GM12878 (cell line): ENCODE results near the gene ACER3. TPM values are rescaled to one million over a fixed set of nuclear protein-coding genes. Genes with fewer than 3 reads are reported as not detected.

ENCODE experiments used
- ATAC-seq: fragments of 200-7000 bp; cut with Tn5 transposase; 3 replicates; pipeline ENCODE4 v1.9.1; 2020; ENCODE audit warnings: mild to moderate bottlenecking, moderate library complexity
- BruUV-seq: library from RNA; stranded (reverse); fragments of 400-500 nt; replicated peaks from 2 replicates; lab custom pipeline; 2021; lab: Mats Ljungman, UMichigan
- CTCF ChIA-PET: fragments of 300-600 bp; sonication (Branson Sonifier 250); formaldehyde crosslinking; extraction: SDS; loops from one replicate; lab custom pipeline; 2021; ENCODE audit warnings: inconsistent platforms; lab: Yijun Ruan, JAX
- POLR2A ChIA-PET: fragments of 350-600 bp; formaldehyde crosslinking; extraction: SDS; loops from one replicate; lab custom pipeline; 2021; ENCODE audit warnings: inconsistent platforms; lab: Charles Lee
- RAD21 ChIA-PET: fragments of 300-600 bp; sonication (Branson Sonifier 250); formaldehyde crosslinking; loops from one replicate; lab custom pipeline; 2023; ENCODE audit warnings: antibody characterized with exemption; ENCODE audit not compliant: unreplicated experiment; lab: Charles Lee
- SMC1A ChIA-PET: fragments of 300-600 bp; sonication (Branson Sonifier 250); formaldehyde crosslinking; loops from one replicate; lab custom pipeline; 2023; ENCODE audit not compliant: unreplicated experiment, uncharacterized antibody; lab: Charles Lee
- DNase-seq: peaks from one replicate; pipeline ENCODE4 v3.0.0-alpha.2; 2011; ENCODE audit warnings: low read depth, low spot score
- FAIRE-seq: peaks from 3 replicates; lab custom pipeline; 2011; peaks lifted over from hg19 to GRCh38; lab: Jason Lieb, UNC
- H2AFZ ChIP-seq: 2 replicates; pipeline ENCODE4 v1.6.0; 2011; ENCODE audit warnings: low read depth, low read length, control low read depth; ENCODE audit not compliant: control insufficient read depth
- H3K27ac ChIP-seq: 2 replicates; pipeline ENCODE4 v1.5.1; 2011; ENCODE audit warnings: control low read depth; ENCODE audit not compliant: control insufficient read depth, insufficient read depth
- H3K27me3 ChIP-seq, 2 experiments: replicated peaks in 1 of 2; 2 replicates each; pipeline versions ENCODE4 v1.6.0 to v1.6.1; 2011; ENCODE audit warnings: low read length in 1 of 2; ENCODE audit not compliant: control insufficient read depth in 2 of 2, insufficient read depth in 2 of 2
- H3K36me3 ChIP-seq, 2 experiments: 2 replicates each; pipeline ENCODE4 v1.5.1; 2011; ENCODE audit warnings: low read length in 1 of 2; ENCODE audit not compliant: control insufficient read depth in 2 of 2, insufficient read depth in 2 of 2
- H3K4me1 ChIP-seq: 2 replicates; pipeline ENCODE4 v1.6.1; 2011; ENCODE audit warnings: mild to moderate bottlenecking, low read length, moderate library complexity, mixed read lengths; ENCODE audit not compliant: control insufficient read depth, insufficient read depth
- H3K4me2 ChIP-seq: 2 replicates; pipeline ENCODE4 v1.6.0; 2011; ENCODE audit warnings: control low read depth; ENCODE audit not compliant: control insufficient read depth, insufficient read depth
- H3K4me3 ChIP-seq: fragments of 200-600 bp; sonication (generic); 2 replicates; pipeline ENCODE4 v1.5.1; 2016
- H3K79me2 ChIP-seq: 2 replicates; pipeline ENCODE4 v1.6.0; 2011; ENCODE audit warnings: low read length; ENCODE audit not compliant: control insufficient read depth, insufficient read depth
- H3K9ac ChIP-seq: 2 replicates; pipeline ENCODE4 v1.8.0; 2011; ENCODE audit warnings: low read length, control low read depth, mixed read lengths; ENCODE audit not compliant: control insufficient read depth, insufficient read depth
- H3K9me3 ChIP-seq: replicated peaks from 3 replicates; pipeline ENCODE4 v1.5.1; 2011; ENCODE audit warnings: mild to moderate bottlenecking, low read length; ENCODE audit not compliant: control insufficient read depth, insufficient read depth
- H4K20me1 ChIP-seq: 2 replicates; pipeline ENCODE4 v1.6.0; 2011; ENCODE audit not compliant: control insufficient read depth, insufficient read depth
- ASH2L ChIP-seq: fragments of 300-600, 200-600 bp; sonication (generic); IDR thresholded peaks from 2 replicates; pipeline ENCODE4 v1.6.1; 2017; ENCODE audit warnings: low read depth, mild to moderate bottlenecking, borderline replicate concordance
- CREB1 ChIP-seq: IDR thresholded peaks from 2 replicates; pipeline ENCODE4 v1.6.1; 2012; ENCODE audit warnings: low read depth, mild to moderate bottlenecking, inconsistent platforms
- ETV6 ChIP-seq, 2 experiments: fragments of 450-650 bp in 1 of 2; IDR thresholded peaks in 1 of 2; conservative IDR thresholded peaks in 1 of 2; 2 replicates each; pipeline ENCODE4 v1.6.1; 2014; ENCODE audit warnings: antibody characterized with exemption in 1 of 2, borderline replicate concordance in 1 of 2, low read depth in 1 of 2, mild to moderate bottlenecking in 1 of 2, moderate library complexity in 1 of 2
- FOXK2 ChIP-seq: fragments of 450-650 bp; IDR thresholded peaks from 2 replicates; pipeline ENCODE4 v1.6.1; 2017; ENCODE audit warnings: mild to moderate bottlenecking, moderate library complexity
- GABPA ChIP-seq: IDR thresholded peaks from 2 replicates; pipeline ENCODE4 v1.6.1; 2014; ENCODE audit warnings: antibody characterized with exemption, low read depth, mild to moderate bottlenecking, inconsistent platforms
- NFIC ChIP-seq: IDR thresholded peaks from 2 replicates; pipeline ENCODE4 v1.6.1; 2012; ENCODE audit warnings: low read depth, mild to moderate bottlenecking, inconsistent platforms, low read length, moderate library complexity
- SMC3 ChIP-seq: IDR thresholded peaks from 2 replicates; pipeline ENCODE4 v1.6.1; 2011; ENCODE audit warnings: low read length, improper control_type of control experiment, borderline replicate concordance
- TCF3 ChIP-seq: IDR thresholded peaks from 2 replicates; pipeline ENCODE4 v1.6.1; 2012; ENCODE audit warnings: low read depth, mild to moderate bottlenecking, low read length, borderline replicate concordance; ENCODE audit not compliant: insufficient read depth
- USF2 ChIP-seq: IDR thresholded peaks from 2 replicates; pipeline ENCODE4 v1.6.1; 2011; ENCODE audit warnings: low read depth, low read length, improper control_type of control experiment, borderline replicate concordance
- ZZZ3 ChIP-seq: IDR thresholded peaks from 2 replicates; pipeline ENCODE4 v1.6.1; 2011; ENCODE audit warnings: low read depth; ENCODE audit not compliant: control insufficient read depth, insufficient read length
- WGBS: methylation state at CpG from one replicate; pipeline ENCODE4 v1.1.6; 2016; ENCODE audit warnings: low lambda C conversion rate; ENCODE audit not compliant: insufficient replicate concordance, insufficient coverage; ENCODE audit errors: missing lambda C conversion rate; 5-methylcytosine and 5-hydroxymethylcytosine counted together
- in situ Hi-C: fragments of 300-500 bp; cut with MboI; formaldehyde crosslinking; loops from 9 replicates; pipeline ENCODE4 v1.14.3; 2018; ENCODE audit warnings: mixed read lengths
- intact Hi-C: fragments of 100-400 bp; cut with micrococcal nuclease; formaldehyde crosslinking; loops from one replicate; pipeline ENCODE4 v1.14.2; 2022; ENCODE audit not compliant: unreplicated experiment
- polyA plus RNA-seq, 11 experiments: library from polyadenylated mRNA; depleted of rRNA in 4 of 11; unstranded in 6 of 11; stranded (reverse) in 5 of 11; fragments of >200 nt; fragmentation: Nextera tagmentation in 4 of 11; fragmentation: Illumina TruSeq in 1 of 11; extraction: Ambion mirVana in 4 of 11; extraction: Trizol in 1 of 11; gene quantifications; 1 replicate in 1 of 11; 2 replicates in 10 of 11; pipeline versions ENCODE4 v1.2.1 to v1.2.3, GENCODE V29; 2011 to 2016; ENCODE audit warnings: inconsistent platforms in 2 of 11, missing spikeins in 2 of 11, low read depth in 1 of 11
- total RNA-seq, 4 experiments: library from RNA; depleted of rRNA in 3 of 4; stranded (reverse); fragments of >200 nt in 3 of 4; fragmentation: Illumina TruSeq in 1 of 4; extraction: Trizol in 1 of 4; gene quantifications; 2 replicates each; pipeline versions ENCODE4 v1.2.1 to v1.2.3, GENCODE V29; 2013 to 2021

The ACER3 gene
- total and polyA plus RNA-seq, 10 of the 15 experiments (the other 5 are each of a cell fraction or from before 2014, with no cell fraction given) = 2.8 to 17.4 (median 10.3) TPM

GRCh38 chr11:76849376-76849775, 11.3 kb upstream of the ACER3 start:
- H2AFZ ChIP-seq = no peak overlapping the region
- no peak overlapping the region for H3K9ac ChIP-seq
- no peaks in the 10 kb centered on the region for H3K4me1 ChIP-seq
- DNase-seq (no peak), ATAC-seq (no peak), FAIRE-seq (no peak)
- H3K27ac ChIP-seq = no peak overlapping the region
- intact Hi-C loops = no loop called here
- no peak overlapping the region for H3K4me2 ChIP-seq
- H3K27me3 ChIP-seq = no peaks in the 10 kb centered on the region
- no peaks in the 10 kb centered on the region for H4K20me1 ChIP-seq
- no peaks in the 10 kb centered on the region for H3K9me3 ChIP-seq
- POLR2A ChIA-PET = no interaction called here
- RAD21 ChIA-PET = interaction anchor here (1.0 kb wide), 1 partner anchor 70 kb away, joined by 3 read pairs; no protein-coding TSS in a partner anchor
- H3K79me2 ChIP-seq = no peaks in the 10 kb centered on the region
- H3K4me3 ChIP-seq = no peak overlapping the region
- WGBS = 77% methylated on average over 3 of the region's 3 CpGs
- CTCF ChIA-PET = no interaction called here
- TF ChIP-seq TCF3 (no peak), GABPA (no peak), ASH2L (no peak), ETV6 (conservative IDR thresholded peaks at IDR 0.05 in 1 of 2, IDR thresholded peaks at IDR 0.05 in 1 of 2; ENCODE audit: borderline replicate concordance in 1 of 2, low read depth in 1 of 2) (no peak), FOXK2 (no peak), CREB1 (no peak), ZZZ3 (no peak), NFIC (no peak), USF2 (no peak), SMC3 (no peak)
- TF ChIP-seq, all 136 proteins: peak for 0
- no peaks in the 10 kb centered on the region for H3K36me3 ChIP-seq
- BruUV-seq = no TSS peak
- in situ Hi-C loops = no loop called here
- SMC1A ChIA-PET = no interaction called here
